Right lobe of liver (tissue), 4 donors: ENCODE data around the gene SAV1.

Source experiments
- POLR2A ChIP-seq: fragments of 450-650 bp; IDR thresholded peaks from one replicate; pipeline ENCODE4 v1.6.1; 2017; ENCODE audit warnings: antibody characterized with exemption, mild to moderate bottlenecking
- TF ChIP-seq, protein P1 (sequence below), 4 donors: fragments of 200-600 bp in 3 of 4; fragments of 450-650 bp in 1 of 4; IDR thresholded peaks; one replicate each; pipeline versions ENCODE4 v1.5.1 to v1.8.0; 2016 to 2022; ENCODE audit warnings: antibody characterized with exemption in 4 of 4, mild to moderate bottlenecking in 2 of 4
- donor health status: DM: no; HTN: no; CAD: no.
- donor health status: DM: no; HTN: no; CAD: no.
- donor health status: DM: no; HTN: yes; CAD: no.

DNA sequence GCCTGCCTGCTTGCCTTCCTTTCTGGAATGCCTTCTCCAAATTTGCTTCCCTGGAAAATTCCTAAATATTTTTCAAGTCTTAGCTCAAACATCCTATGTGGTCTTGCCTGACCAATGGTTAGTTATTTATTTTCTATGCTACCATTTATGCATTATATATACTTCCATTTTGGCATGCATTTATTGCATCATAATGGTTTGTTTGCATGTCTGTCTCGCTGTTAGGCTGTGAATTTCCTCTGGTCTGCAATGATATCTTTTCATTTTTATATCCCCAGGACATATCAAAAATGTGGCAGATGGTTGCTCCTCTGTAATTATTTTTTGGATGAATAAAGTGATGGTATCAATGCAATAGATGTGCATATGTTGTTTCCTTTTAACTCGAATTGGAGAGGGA, 77.6 kb downstream of the SAV1 start:
- TF ChIP-seq, protein P1, sequence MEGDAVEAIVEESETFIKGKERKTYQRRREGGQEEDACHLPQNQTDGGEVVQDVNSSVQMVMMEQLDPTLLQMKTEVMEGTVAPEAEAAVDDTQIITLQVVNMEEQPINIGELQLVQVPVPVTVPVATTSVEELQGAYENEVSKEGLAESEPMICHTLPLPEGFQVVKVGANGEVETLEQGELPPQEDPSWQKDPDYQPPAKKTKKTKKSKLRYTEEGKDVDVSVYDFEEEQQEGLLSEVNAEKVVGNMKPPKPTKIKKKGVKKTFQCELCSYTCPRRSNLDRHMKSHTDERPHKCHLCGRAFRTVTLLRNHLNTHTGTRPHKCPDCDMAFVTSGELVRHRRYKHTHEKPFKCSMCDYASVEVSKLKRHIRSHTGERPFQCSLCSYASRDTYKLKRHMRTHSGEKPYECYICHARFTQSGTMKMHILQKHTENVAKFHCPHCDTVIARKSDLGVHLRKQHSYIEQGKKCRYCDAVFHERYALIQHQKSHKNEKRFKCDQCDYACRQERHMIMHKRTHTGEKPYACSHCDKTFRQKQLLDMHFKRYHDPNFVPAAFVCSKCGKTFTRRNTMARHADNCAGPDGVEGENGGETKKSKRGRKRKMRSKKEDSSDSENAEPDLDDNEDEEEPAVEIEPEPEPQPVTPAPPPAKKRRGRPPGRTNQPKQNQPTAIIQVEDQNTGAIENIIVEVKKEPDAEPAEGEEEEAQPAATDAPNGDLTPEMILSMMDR (IDR thresholded peaks at IDR 0.05), result no peak
- TF ChIP-seq POLR2A, result no peak
